Heart left ventricle (tissue), 16 donors: ENCODE measurements around the gene B3GALT5. TPM values are rescaled to one million over a fixed set of nuclear protein-coding genes. Genes with fewer than 3 reads are reported as not detected.
A peak's percentile ranks its signal among the peaks of the same experiment; 100 is the strongest.

Experiments used
- ATAC-seq, 4 donors: fragments of 200-7000 bp; cut with Tn5 transposase; one replicate each; pipeline ENCODE4 v1.9.1; 2020 to 2022; ENCODE audit warnings: moderate library complexity in 4 of 4, mild to moderate bottlenecking in 3 of 4, moderate number of reproducible peaks in 1 of 4
- DNase-seq, 5 donors: peaks; one replicate each; pipeline ENCODE4 v3.0.0-alpha.2; 2020
- H3K27ac ChIP-seq, 12 donors: fragments of 200-600 bp; sonication (generic) in 4 of 12; one replicate each; pipeline versions ENCODE4 v1.5.0 to v1.8.0; 2016 to 2022; ENCODE audit warnings: mild to moderate bottlenecking in 2 of 12
- H3K27me3 ChIP-seq, 9 donors: fragments of 200-600 bp; sonication (generic) in 2 of 9; one replicate each; pipeline versions ENCODE4 v1.5.1 to v1.8.0; 2016 to 2022; ENCODE audit warnings: mild to moderate bottlenecking in 3 of 9
- H3K36me3 ChIP-seq, 9 donors: fragments of 200-600 bp; sonication (generic) in 2 of 9; one replicate each; pipeline versions ENCODE4 v1.5.0 to v1.8.0; 2018 to 2022; ENCODE audit warnings: mild to moderate bottlenecking in 2 of 9
- H3K4me1 ChIP-seq, 12 donors: fragments of 200-600 bp; sonication (generic) in 4 of 12; one replicate each; pipeline versions ENCODE4 v1.5.0 to v1.8.0; 2016 to 2022; ENCODE audit warnings: mild to moderate bottlenecking in 3 of 12
- H3K4me3 ChIP-seq, 12 donors: fragments of 200-600 bp; sonication (generic) in 4 of 12; one replicate each; pipeline versions ENCODE4 v1.5.0 to v1.8.0; 2017 to 2022; ENCODE audit warnings: mild to moderate bottlenecking in 9 of 12, moderate library complexity in 4 of 12
- H3K9me3 ChIP-seq, 12 donors: fragments of 200-600 bp; sonication (generic) in 4 of 12; one replicate each; pipeline versions ENCODE4 v1.5.0 to v1.8.0; 2016 to 2022; ENCODE audit warnings: mild to moderate bottlenecking in 1 of 12
- POLR2A ChIP-seq, 2 donors: fragments of 450-650 bp; IDR thresholded peaks; one replicate each; pipeline ENCODE4 v1.6.1; 2017; ENCODE audit warnings: antibody characterized with exemption in 2 of 2, mild to moderate bottlenecking in 2 of 2, moderate library complexity in 2 of 2
- WGBS, 4 donors: extraction: QIAGEN DNeasy Blood & Tissue Kit in 2 of 4; methylation state at CpG; one replicate each; pipeline versions ENCODE4 v1.1.5 to v1.1.7; 2013 to 2018; 5-methylcytosine and 5-hydroxymethylcytosine counted together
- intact Hi-C, 10 donors: fragments of 100-400 bp; cut with DNase I; formaldehyde crosslinking; loops; one replicate each; pipeline versions ENCODE4 v1.11.1 to v1.14.2; 2022
- polyA plus RNA-seq, 2 donors: library from polyadenylated mRNA; stranded (reverse); fragments of 200-250 nt; gene quantifications; one replicate each; pipeline ENCODE4 v1.2.3, GENCODE V29; 2013
- total RNA-seq, 9 donors: library from RNA; depleted of rRNA in 2 of 9; stranded (reverse); fragments of >200 nt in 2 of 9; fragmentation: NEBNext Ultra II Directional in 3 of 9; extraction: Animal tissue kit (Norgen Biotek cat#: 25700) in 3 of 9; gene quantifications; one replicate each; pipeline versions ENCODE4 v1.1.0 to v1.2.4, GENCODE V29; 2016 to 2023
- TF ChIP-seq, protein P1 (sequence below), 12 donors: fragments of 200-600 bp; sonication (generic) in 4 of 12; IDR thresholded peaks; one replicate each; pipeline versions ENCODE4 v1.5.0 to v1.8.0; 2018 to 2022; ENCODE audit warnings: antibody characterized with exemption in 12 of 12, mild to moderate bottlenecking in 5 of 12
- donor health status: ischemic (EF 13 %, LVEDD 7.1; RV severe dilation, severe dysfunction).
- donor health status: healthy with polysubstance abuse.
- donor health status: DM: no; HTN: yes; CAD: no.
- donor health status: DM: no; HTN: no; CAD: no.
- donor health status: ischemic (EF 25% LVEDD 6.9; RV normal size, moderate dysfunction).
- donor health status: ischemic (EF 25% LVEDD 5.7; RV mildly dilated, moderate dysfunction).
- donor health status: healthy.
- donor health status: DM: yes; HTN: yes; CAD: no.
- donor health status: ischemic (EF 35%, LVEDD 5.7; RV mildly dilated, moderate dysfunction).
- donor health status: nonischemic (EF 11% LVEDD 7.7; RV severe dilation, severe dysfunction).
- donor health status: DM: yes; HTN: yes; CAD: no.
- donor health status: PGD.
- donor health status: ischemic (EF 29% LVEDD 5.4; RV normal size, mild dysfunction).
- donor health status: nonischemic (EF 23%, LVEDD 6.1; RV moderate dilation, normal function).

The B3GALT5 gene
- total and polyA plus RNA-seq, 11 donors: 0.01 to 0.71 (median 0.07) TPM; not detected in 2

- DNase-seq (peak; percentile 65 to 76 (median 71)), ATAC-seq (peak; percentile 83 to 97 (median 92))
- TF ChIP-seq, protein P1, sequence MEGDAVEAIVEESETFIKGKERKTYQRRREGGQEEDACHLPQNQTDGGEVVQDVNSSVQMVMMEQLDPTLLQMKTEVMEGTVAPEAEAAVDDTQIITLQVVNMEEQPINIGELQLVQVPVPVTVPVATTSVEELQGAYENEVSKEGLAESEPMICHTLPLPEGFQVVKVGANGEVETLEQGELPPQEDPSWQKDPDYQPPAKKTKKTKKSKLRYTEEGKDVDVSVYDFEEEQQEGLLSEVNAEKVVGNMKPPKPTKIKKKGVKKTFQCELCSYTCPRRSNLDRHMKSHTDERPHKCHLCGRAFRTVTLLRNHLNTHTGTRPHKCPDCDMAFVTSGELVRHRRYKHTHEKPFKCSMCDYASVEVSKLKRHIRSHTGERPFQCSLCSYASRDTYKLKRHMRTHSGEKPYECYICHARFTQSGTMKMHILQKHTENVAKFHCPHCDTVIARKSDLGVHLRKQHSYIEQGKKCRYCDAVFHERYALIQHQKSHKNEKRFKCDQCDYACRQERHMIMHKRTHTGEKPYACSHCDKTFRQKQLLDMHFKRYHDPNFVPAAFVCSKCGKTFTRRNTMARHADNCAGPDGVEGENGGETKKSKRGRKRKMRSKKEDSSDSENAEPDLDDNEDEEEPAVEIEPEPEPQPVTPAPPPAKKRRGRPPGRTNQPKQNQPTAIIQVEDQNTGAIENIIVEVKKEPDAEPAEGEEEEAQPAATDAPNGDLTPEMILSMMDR (IDR thresholded peaks at IDR 0.05): no peak
- no peak for TF ChIP-seq POLR2A (IDR thresholded peaks at IDR 0.05)
- Histone ChIP-seq H3K27me3 (no peaks in the 10 kb centered on the region), H3K4me1 (peaks cover 0 to 16% (median 10%) of the 10 kb centered on the region in 12 donors), H3K36me3 (no peaks in the 10 kb centered on the region), H3K9me3 (no peaks in the 10 kb centered on the region), H3K27ac (peak overlapping the region in 11 of 12 donors; percentile 16 to 87 (median 52)), H3K4me3 (peak overlapping the region in 9 of 12 donors; percentile 6 to 46 (median 27))
- 9 to 13% (median 10%) methylated on average over 17 of the region's 17 CpGs for WGBS, 4 donors
- intact Hi-C loops: loop anchor here in 1 of 10 donors (1.0 kb wide), 1 partner anchor 16 kb away; no protein-coding TSS in a partner anchor
Observed at GRCh38 chr21:39660191-39660980, 47.6 kb downstream of the B3GALT5 start.

DNA sequence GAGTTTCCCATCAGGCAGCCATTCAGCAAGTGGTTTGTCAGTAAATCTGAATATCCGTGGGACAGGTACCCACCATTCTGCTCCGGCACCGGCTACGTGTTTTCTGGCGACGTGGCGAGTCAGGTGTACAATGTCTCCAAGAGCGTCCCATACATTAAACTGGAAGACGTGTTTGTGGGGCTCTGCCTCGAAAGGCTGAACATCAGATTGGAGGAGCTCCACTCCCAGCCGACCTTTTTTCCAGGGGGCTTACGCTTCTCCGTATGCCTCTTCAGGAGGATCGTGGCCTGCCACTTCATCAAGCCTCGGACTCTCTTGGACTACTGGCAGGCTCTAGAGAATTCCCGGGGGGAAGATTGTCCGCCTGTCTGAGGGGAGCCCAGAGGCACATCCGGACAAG, 48.4 kb downstream of the B3GALT5 start:
- ATAC-seq (no peak), DNase-seq (no peak)
- Histone ChIP-seq H3K27me3 (no peaks in the 10 kb centered on the region), H3K9me3 (no peaks in the 10 kb centered on the region), H3K27ac (peak overlapping the region in 6 of 12 donors; percentile 11 to 87 (median 44)), H3K4me1 (peaks cover 0 to 16% (median 10%) of the 10 kb centered on the region in 12 donors), H3K36me3 (no peaks in the 10 kb centered on the region), H3K4me3 (no peak overlapping the region)
- TF ChIP-seq, protein P1 (IDR thresholded peaks at IDR 0.05): no peak
- TF ChIP-seq POLR2A (IDR thresholded peaks at IDR 0.05): no peak
- 91 to 96% (median 93%) methylated on average over 18 of the region's 18 CpGs for whole genome bisulfite sequencing, 4 donors
- intact Hi-C loops: no loop called here

GRCh38 chr21:39661740-39662139, 49.0 kb downstream of the B3GALT5 start:
- Histone ChIP-seq H3K36me3 (no peaks in the 10 kb centered on the region), H3K27me3 (no peaks in the 10 kb centered on the region), H3K4me3 (no peak overlapping the region), H3K4me1 (peaks cover 0 to 16% (median 10%) of the 10 kb centered on the region in 12 donors), H3K27ac (no peak overlapping the region), H3K9me3 (no peaks in the 10 kb centered on the region)
- WGBS, 4 donors: 79 to 92% (median 88%) methylated on average over 9 of the region's 9 CpGs
- no peak for TF ChIP-seq POLR2A (IDR thresholded peaks at IDR 0.05)
- TF ChIP-seq, protein P1 (IDR thresholded peaks at IDR 0.05): no peak
- intact Hi-C loops: no loop called here
- DNase-seq (no peak), ATAC-seq (no peak)

GRCh38 chr21:39662411-39662953, 49.7 kb downstream of the B3GALT5 start:
- TF ChIP-seq POLR2A (IDR thresholded peaks at IDR 0.05): no peak
- TF ChIP-seq, protein P1 (IDR thresholded peaks at IDR 0.05): no peak
- 93 to 95% (median 94%) methylated on average over 8 of the region's 8 CpGs for WGBS, 4 donors
- H3K4me1 ChIP-seq: peaks cover 0 to 16% (median 10%) of the 10 kb centered on the region in 12 donors
- no peaks in the 10 kb centered on the region for H3K36me3 ChIP-seq
- no peaks in the 10 kb centered on the region for H3K27me3 ChIP-seq
- DNase-seq (no peak), ATAC-seq (no peak)
- H3K27ac ChIP-seq: no peak overlapping the region
- intact Hi-C loops: no loop called here
- no peak overlapping the region for H3K4me3 ChIP-seq
- no peaks in the 10 kb centered on the region for H3K9me3 ChIP-seq
